Measurements from ENCODE around the gene GRID1.

- TF ChIP-seq POLR2A (IDR thresholded peaks at IDR 0.05) (no peak), CTCF (IDR thresholded peaks at IDR 0.05) (no peak), POLR2AphosphoS5 (IDR thresholded peaks at IDR 0.05) (no peak)
These were observed 302.4 kb downstream of the GRID1 start for GRCh38 chr10:86064219-86064618.

All from breast epithelium (tissue), 3 donors.